Transverse colon (tissue), 3 donors: ENCODE measurements around the gene AGRN.

Source experiments
- CTCF ChIP-seq, 5 experiments: fragments of 200-600 bp in 3 of 5; fragments of 450-650 bp in 2 of 5; sonication (generic) in 3 of 5; IDR thresholded peaks; 1 replicate in 2 of 5; 2 replicates in 3 of 5; pipeline ENCODE4 v1.5.1; 2016 to 2017; ENCODE audit warnings: antibody characterized with exemption in 5 of 5, inconsistent platforms in 3 of 5, mild to moderate bottlenecking in 2 of 5, moderate library complexity in 1 of 5
- EP300 ChIP-seq: sonication (generic); formaldehyde crosslinking; IDR thresholded peaks from one replicate; pipeline ENCODE4 v1.6.1; 2017; ENCODE audit warnings: antibody characterized with exemption, low read depth

GRCh38 chr1:1014799-1015681 is 4.9 kb upstream of the AGRN start:
- TF ChIP-seq EP300 (no peak), CTCF (IDR thresholded peaks at IDR 0.05) (peak in 3 of 5 experiments; percentile 12 to 26 (median 15))
